Kidney (tissue), 14 donors: ENCODE measurements around the gene TBC1D1. TPM values are rescaled to one million over a fixed set of nuclear protein-coding genes. Genes with fewer than 3 reads are reported as not detected.

ENCODE experiments used
- DNase-seq, 5 donors: peaks; one replicate each; pipeline ENCODE4 v3.0.0-alpha.2; 2013 to 2020
- FAIRE-seq: peaks from 2 replicates; lab custom pipeline; 2012; peaks lifted over from hg19 to GRCh38; lab: Jason Lieb, UNC
- H3K27ac ChIP-seq, 2 donors: one replicate each; pipeline ENCODE4 v1.7.0; 2013; ENCODE audit warnings: low read depth in 2 of 2, low read length in 2 of 2, inconsistent platforms in 1 of 2
- H3K27me3 ChIP-seq: one replicate; pipeline ENCODE4 v1.7.1; 2013; ENCODE audit warnings: low read length, inconsistent platforms; ENCODE audit not compliant: control insufficient read depth, insufficient read depth
- H3K36me3 ChIP-seq, 3 donors: one replicate each; pipeline versions ENCODE4 v1.7.0 to v1.7.1; 2013; ENCODE audit warnings: low read length in 3 of 3, control low read depth in 1 of 3, inconsistent platforms in 1 of 3; ENCODE audit not compliant: insufficient read depth in 3 of 3, control insufficient read depth in 2 of 3
- H3K4me1 ChIP-seq, 3 donors: one replicate each; pipeline versions ENCODE4 v1.7.0 to v1.7.1; 2013; ENCODE audit warnings: low read length in 3 of 3, inconsistent platforms in 1 of 3, low read depth in 1 of 3; ENCODE audit not compliant: control insufficient read depth in 2 of 3, insufficient read depth in 2 of 3
- H3K4me3 ChIP-seq, 3 donors: one replicate each; pipeline versions ENCODE4 v1.7.0 to v1.8.1; 2013; ENCODE audit warnings: low read length in 3 of 3, control low read depth in 1 of 3, inconsistent platforms in 1 of 3
- H3K9ac ChIP-seq, 3 donors: one replicate each; pipeline versions ENCODE4 v1.7.0 to v1.7.1; 2013; ENCODE audit warnings: low read length in 3 of 3, control low read depth in 1 of 3, inconsistent platforms in 1 of 3
- H3K9me3 ChIP-seq, 3 donors: one replicate each; pipeline versions ENCODE4 v1.7.0 to v1.7.1; 2013; ENCODE audit warnings: low read length in 3 of 3, control low read depth in 1 of 3, inconsistent platforms in 1 of 3; ENCODE audit not compliant: control insufficient read depth in 2 of 3, insufficient read depth in 1 of 3
- intact Hi-C: fragments of 100-400 bp; cut with DNase I; formaldehyde crosslinking; loops from one replicate; pipeline ENCODE4 v1.11.1; 2022
- polyA plus RNA-seq: library from polyadenylated mRNA; stranded (reverse); fragments of 350-450 nt; fragmentation: Illumina TruSeq; extraction: RNeasy Lipid Tissue Mini Kit (QIAGEN cat#74804); gene quantifications from one replicate; pipeline ENCODE4 v1.2.3, GENCODE V29; 2014; ENCODE audit warnings: low read depth, low replicate concordance; ENCODE audit not compliant: insufficient read depth
- total RNA-seq: library from RNA; stranded (reverse); fragmentation: NEBNext Ultra II Directional; extraction: Animal tissue kit (Norgen Biotek cat#: 25700); gene quantifications from one replicate; pipeline ENCODE4 v1.2.1, GENCODE V29; 2021
- TF ChIP-seq, protein P1 (sequence below): IDR thresholded peaks from 3 replicates; pipeline ENCODE4 v1.5.1; 2012; ENCODE audit warnings: mild to moderate bottlenecking, moderate library complexity, borderline replicate concordance; ENCODE audit not compliant: insufficient read depth; ENCODE audit errors: extremely low read depth
- donor health status: control.
- donor health status: control.
- donor health status: control.
- donor health status: control.
- donor health status: control.
- donor health status: DM: yes; HTN: yes; CAD: no.
- donor health status: Normal renal cell carcinoma (clear cell type).

Gene TBC1D1
- total and polyA plus RNA-seq, 2 donors from 2014 or later, result 170 to 182 TPM

DNA sequence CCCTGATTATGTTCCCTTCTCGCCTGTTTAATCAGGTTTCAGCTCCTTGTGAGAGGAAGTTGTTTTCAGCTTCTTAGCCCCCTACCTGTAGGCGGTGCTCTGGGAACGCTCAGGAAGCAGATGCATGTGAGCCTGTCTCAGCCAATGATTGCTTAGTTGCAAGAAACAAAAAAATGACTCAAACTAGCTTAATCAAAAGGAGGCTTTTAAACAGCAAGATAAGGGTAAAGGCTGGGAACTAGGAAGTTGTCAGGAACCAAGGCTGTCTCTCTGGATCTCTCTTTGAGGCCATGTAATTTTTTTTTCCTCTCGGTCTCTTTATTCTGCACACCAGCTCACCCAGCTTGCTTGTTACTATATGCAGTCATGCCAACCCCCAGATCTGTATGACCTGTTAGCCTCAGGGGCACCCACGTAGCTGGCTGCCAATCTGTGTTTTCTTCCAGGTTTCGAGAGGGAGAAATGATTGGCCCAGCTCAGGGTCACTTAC is 178.4 kb downstream of the TBC1D1 start:
- Histone ChIP-seq H3K36me3 (peaks cover 0 to 15% (median 7%) of the 10 kb centered on the region in 3 donors), H3K9ac (no peak overlapping the region), H3K9me3 (no peaks in the 10 kb centered on the region), H3K4me3 (no peak overlapping the region), H3K4me1 (peaks cover 3 to 7% (median 5%) of the 10 kb centered on the region in 3 donors), H3K27ac (peak overlapping the region; percentile 7 to 55), H3K27me3 (no peaks in the 10 kb centered on the region)
- DNase-seq (peak in 3 of 5 donors; percentile 78 to 86 (median 85)), FAIRE-seq (no peak)
- intact Hi-C loops, result no loop called here
- TF ChIP-seq, protein P1, sequence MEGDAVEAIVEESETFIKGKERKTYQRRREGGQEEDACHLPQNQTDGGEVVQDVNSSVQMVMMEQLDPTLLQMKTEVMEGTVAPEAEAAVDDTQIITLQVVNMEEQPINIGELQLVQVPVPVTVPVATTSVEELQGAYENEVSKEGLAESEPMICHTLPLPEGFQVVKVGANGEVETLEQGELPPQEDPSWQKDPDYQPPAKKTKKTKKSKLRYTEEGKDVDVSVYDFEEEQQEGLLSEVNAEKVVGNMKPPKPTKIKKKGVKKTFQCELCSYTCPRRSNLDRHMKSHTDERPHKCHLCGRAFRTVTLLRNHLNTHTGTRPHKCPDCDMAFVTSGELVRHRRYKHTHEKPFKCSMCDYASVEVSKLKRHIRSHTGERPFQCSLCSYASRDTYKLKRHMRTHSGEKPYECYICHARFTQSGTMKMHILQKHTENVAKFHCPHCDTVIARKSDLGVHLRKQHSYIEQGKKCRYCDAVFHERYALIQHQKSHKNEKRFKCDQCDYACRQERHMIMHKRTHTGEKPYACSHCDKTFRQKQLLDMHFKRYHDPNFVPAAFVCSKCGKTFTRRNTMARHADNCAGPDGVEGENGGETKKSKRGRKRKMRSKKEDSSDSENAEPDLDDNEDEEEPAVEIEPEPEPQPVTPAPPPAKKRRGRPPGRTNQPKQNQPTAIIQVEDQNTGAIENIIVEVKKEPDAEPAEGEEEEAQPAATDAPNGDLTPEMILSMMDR, result peak; percentile 32

DNA sequence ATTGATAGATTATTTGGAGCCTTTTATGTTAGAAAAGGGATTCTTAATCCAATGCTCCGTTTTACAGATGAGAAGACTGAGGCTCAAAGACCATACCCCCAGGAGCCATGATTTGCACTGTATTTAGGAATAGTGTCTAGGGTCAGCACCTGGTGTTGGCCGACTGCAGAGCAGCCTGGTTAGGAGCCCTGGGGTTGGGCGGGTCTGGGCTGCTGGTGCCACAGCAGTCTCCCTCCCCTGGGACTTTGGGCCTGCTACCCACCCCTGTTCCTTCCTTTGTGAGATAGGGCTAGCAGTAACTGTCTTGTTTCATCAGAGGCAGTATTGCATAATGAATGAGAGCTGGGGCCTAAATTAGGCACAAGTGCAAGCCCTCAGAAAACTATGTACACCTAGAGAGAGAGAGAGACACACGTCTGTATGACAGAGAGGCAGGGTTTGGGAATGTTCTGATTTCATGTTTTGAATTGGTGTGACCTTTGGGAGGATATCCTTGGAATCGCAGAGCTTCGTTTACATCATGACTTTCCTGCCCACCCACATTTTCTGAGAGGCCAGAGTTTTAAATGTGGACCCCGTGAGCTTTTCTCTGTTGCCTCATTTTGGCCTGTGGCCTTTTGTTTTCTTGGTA is 181.0 kb downstream of the TBC1D1 start:
- Histone ChIP-seq H3K4me1 (peaks cover 5 to 11% (median 5%) of the 10 kb centered on the region in 3 donors), H3K4me3 (no peak overlapping the region), H3K9me3 (no peaks in the 10 kb centered on the region), H3K36me3 (peaks cover under 1 to 15% (median 8%) of the 10 kb centered on the region in 3 donors), H3K27ac (no peak overlapping the region), H3K27me3 (no peaks in the 10 kb centered on the region), H3K9ac (no peak overlapping the region)
- intact Hi-C loops, result no loop called here
- DNase-seq, result no peak
- FAIRE-seq, result no peak
- TF ChIP-seq, protein P1, result no peak

DNA sequence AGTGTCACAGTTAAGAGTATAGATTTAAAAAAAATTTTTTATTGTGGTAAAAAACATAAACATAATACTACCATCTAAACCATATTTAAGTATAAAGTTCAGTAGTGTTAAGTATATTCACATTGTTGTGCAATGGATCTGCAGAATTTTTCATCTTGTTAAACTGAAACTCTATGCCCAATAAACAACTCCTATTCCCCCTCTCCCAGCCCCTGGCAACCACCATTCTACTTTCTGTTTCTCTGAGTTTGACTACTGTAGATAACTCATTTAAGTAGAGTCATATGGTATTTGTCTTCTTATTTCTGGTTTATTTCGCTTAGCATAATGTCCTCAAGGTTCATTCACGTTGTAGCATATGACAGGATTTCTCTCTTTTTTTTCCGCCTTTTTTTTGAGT is 181.7 kb downstream of the TBC1D1 start:
- intact Hi-C loops, result no loop called here

More for the DNA sequence above, 181.7 kb downstream of the TBC1D1 start:
- Histone ChIP-seq H3K4me1 (peaks cover 5 to 11% (median 5%) of the 10 kb centered on the region in 3 donors), H3K27me3 (no peaks in the 10 kb centered on the region), H3K9me3 (no peaks in the 10 kb centered on the region), H3K36me3 (peaks cover 2 to 11% (median 8%) of the 10 kb centered on the region in 3 donors), H3K9ac (no peak overlapping the region), H3K27ac (no peak overlapping the region), H3K4me3 (no peak overlapping the region)
- TF ChIP-seq, protein P1, result no peak
- no peak for FAIRE-seq
- peak in 1 of 5 donors; percentile 10 for DNase-seq
